Loucy (cell line): ENCODE results near the gene GLB1L.

Experiments
- EZH2phosphoT487 ChIP-seq: fragments of 200-600 bp; IDR thresholded peaks from 2 replicates; pipeline ENCODE4 v1.6.1; 2018; ENCODE audit warnings: antibody characterized with exemption, mild to moderate bottlenecking, moderate library complexity, borderline replicate concordance
- TF ChIP-seq, protein P1 (sequence below): fragments of 200-600 bp; sonication (generic); conservative IDR thresholded peaks from 2 replicates; pipeline ENCODE4 v1.5.1; 2014; ENCODE audit warnings: mild to moderate bottlenecking, antibody characterized with exemption, low read length

DNA sequence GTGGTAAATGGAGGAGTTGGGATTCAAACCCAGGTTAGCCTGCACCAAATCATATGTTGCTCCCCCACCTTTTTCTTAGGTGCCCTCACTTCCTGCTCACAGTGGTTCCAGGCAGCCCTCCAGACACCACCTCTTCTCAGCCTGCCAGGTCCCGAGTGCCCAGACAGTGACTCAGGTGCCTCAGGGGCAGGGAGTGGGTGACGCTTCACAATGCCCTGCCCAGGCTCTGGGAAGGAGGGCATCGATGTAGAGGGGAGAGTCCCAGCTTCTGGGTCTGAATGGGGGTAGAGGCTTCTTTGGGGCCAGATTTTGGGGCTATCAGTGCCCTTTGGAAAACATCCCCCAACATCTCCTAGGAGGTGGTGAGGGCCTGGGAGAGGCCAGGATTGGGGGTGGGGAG lies 28.7 kb upstream of the GLB1L start:
- TF ChIP-seq, protein P1, sequence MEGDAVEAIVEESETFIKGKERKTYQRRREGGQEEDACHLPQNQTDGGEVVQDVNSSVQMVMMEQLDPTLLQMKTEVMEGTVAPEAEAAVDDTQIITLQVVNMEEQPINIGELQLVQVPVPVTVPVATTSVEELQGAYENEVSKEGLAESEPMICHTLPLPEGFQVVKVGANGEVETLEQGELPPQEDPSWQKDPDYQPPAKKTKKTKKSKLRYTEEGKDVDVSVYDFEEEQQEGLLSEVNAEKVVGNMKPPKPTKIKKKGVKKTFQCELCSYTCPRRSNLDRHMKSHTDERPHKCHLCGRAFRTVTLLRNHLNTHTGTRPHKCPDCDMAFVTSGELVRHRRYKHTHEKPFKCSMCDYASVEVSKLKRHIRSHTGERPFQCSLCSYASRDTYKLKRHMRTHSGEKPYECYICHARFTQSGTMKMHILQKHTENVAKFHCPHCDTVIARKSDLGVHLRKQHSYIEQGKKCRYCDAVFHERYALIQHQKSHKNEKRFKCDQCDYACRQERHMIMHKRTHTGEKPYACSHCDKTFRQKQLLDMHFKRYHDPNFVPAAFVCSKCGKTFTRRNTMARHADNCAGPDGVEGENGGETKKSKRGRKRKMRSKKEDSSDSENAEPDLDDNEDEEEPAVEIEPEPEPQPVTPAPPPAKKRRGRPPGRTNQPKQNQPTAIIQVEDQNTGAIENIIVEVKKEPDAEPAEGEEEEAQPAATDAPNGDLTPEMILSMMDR: no peak
- no peak for TF ChIP-seq EZH2phosphoT487
